NCI-H82 treated with DMSO at 0.1 percent for 48 hours (cell line): ENCODE measurements around the gene NOB1.
"Not testable (repeated sequence)": the region's sequence is repeated elsewhere in the genome, so short reads cannot be mapped to it uniquely, and the experiment has no call there.

Experiments used
- DNase-seq: peaks from one replicate; lab custom pipeline; 2025; ENCODE audit not compliant: unreplicated experiment; lab: John Stamatoyannopoulos, UW

NOB1 gene

GRCh38 chr16:69761983-69762813 is 7.5 kb upstream of the NOB1 start, which contains the start of gene WWP2:
Gene WWP2, plus strand, starts transcription at chr16:69762332. Its CDS starts 24,679 bp downstream, at chr16:69787011.
- peak; percentile 49 for DNase-seq

GRCh38 chr16:69757375-69757774 is 2.6 kb upstream of the NOB1 start:
- not testable (repeated sequence) for DNase-seq

GRCh38 chr16:69756705-69757104 is 2.0 kb upstream of the NOB1 start:
- no peak for DNase-seq

- no peak for DNase-seq
Measured at GRCh38 chr16:69754143-69754468, 620 bp downstream of the NOB1 start.

GRCh38 chr16:69748694-69749345 is 5.9 kb downstream of the NOB1 start:
- DNase-seq, result no peak

GRCh38 chr16:69747115-69747514 is 7.6 kb downstream of the NOB1 start:
- peak; percentile 55 for DNase-seq

- DNase-seq, result no peak
Measured at GRCh38 chr16:69745959-69746358, 8.8 kb downstream of the NOB1 start.

GRCh38 chr16:69745232-69745612 is 9.5 kb downstream of the NOB1 start:
- DNase-seq, result no peak

- DNase-seq, result no peak
Measured at GRCh38 chr16:69744363-69745231, 10.1 kb downstream of the NOB1 start.

GRCh38 chr16:69741951-69742904 is 12.5 kb downstream of the NOB1 start:
- DNase-seq, result no peak

GRCh38 chr16:69741519-69741918 is 13.2 kb downstream of the NOB1 start:
- DNase-seq, result no peak

GRCh38 chr16:69732101-69732500 is 22.6 kb downstream of the NOB1 start:
- DNase-seq, result no peak

- not testable (repeated sequence) for DNase-seq
Measured at GRCh38 chr16:69731280-69731679, 23.4 kb downstream of the NOB1 start.

GRCh38 chr16:69729030-69729429 is 25.7 kb downstream of the NOB1 start:
- not testable (repeated sequence) for DNase-seq

GRCh38 chr16:69727916-69728270 is 26.8 kb downstream of the NOB1 start:
- DNase-seq, result no peak

- DNase-seq, result peak; percentile 82
Measured at GRCh38 chr16:69726313-69727060, 28.2 kb downstream of the NOB1 start, which contains the start of gene NQO1. Gene NQO1, minus strand, starts transcription at chr16:69726560. Its CDS starts 121 bp downstream, at chr16:69726439.

- no peak for DNase-seq
Measured at GRCh38 chr16:69725480-69726312, 29.0 kb downstream of the NOB1 start.

- no peak for DNase-seq
Measured at GRCh38 chr16:69724981-69725479, 29.7 kb downstream of the NOB1 start.
